H1 (cell line): ENCODE data around the gene EYA4. TPM values are rescaled to one million over a fixed set of nuclear protein-coding genes. Genes with fewer than 3 reads are reported as not detected.

Experiments used
- CTCF ChIA-PET: fragments of 300-600 bp; sonication (Branson Sonifier 250); formaldehyde crosslinking; loops from one replicate; lab custom pipeline; 2021; ENCODE audit not compliant: partially characterized antibody; lab: Charles Lee
- POLR2A ChIA-PET: fragments of 300-600 bp; sonication (Branson Sonifier 250); formaldehyde crosslinking; loops from one replicate; lab custom pipeline; 2021; ENCODE audit warnings: inconsistent platforms; ENCODE audit not compliant: partially characterized antibody; lab: Charles Lee
- DNase-seq, 2 experiments: peaks; one replicate each; pipeline versions ENCODE4 v3.0.0 to v3.0.0-alpha.2; 2010 to 2022; ENCODE audit warnings: low spot score in 2 of 2, low read depth in 1 of 2, mixed read lengths in 1 of 2
- FAIRE-seq: peaks from 2 replicates; lab custom pipeline; 2011; peaks lifted over from hg19 to GRCh38; lab: Jason Lieb, UNC
- H2AFZ ChIP-seq: 2 replicates; pipeline ENCODE4 v1.8.1; 2012; ENCODE audit warnings: low read length, inconsistent platforms
- H2AK5ac ChIP-seq: 2 replicates; pipeline ENCODE4 v1.6.1; 2013; ENCODE audit warnings: low read depth, low read length
- H2BK120ac ChIP-seq: replicated peaks from 2 replicates; pipeline ENCODE3; 2013; ENCODE audit warnings: low read depth, low read length, inconsistent platforms
- H2BK12ac ChIP-seq: 2 replicates; pipeline ENCODE4 v1.6.1; 2013; ENCODE audit warnings: low read depth, low read length
- H2BK15ac ChIP-seq: 2 replicates; pipeline ENCODE4 v1.6.1; 2013; ENCODE audit warnings: low read length
- H2BK20ac ChIP-seq: 2 replicates; pipeline ENCODE4 v1.6.1; 2013; ENCODE audit warnings: low read length
- H2BK5ac ChIP-seq: 2 replicates; pipeline ENCODE4 v1.6.1; 2013; ENCODE audit warnings: low read depth, low read length
- H3K14ac ChIP-seq: 2 replicates; pipeline ENCODE4 v1.6.1; 2013; ENCODE audit warnings: inconsistent platforms; ENCODE audit not compliant: insufficient read length
- H3K18ac ChIP-seq: 2 replicates; pipeline ENCODE4 v1.6.1; 2013; ENCODE audit warnings: low read length; ENCODE audit errors: extremely low read depth
- H3K23ac ChIP-seq: 2 replicates; pipeline ENCODE4 v1.6.1; 2013; ENCODE audit warnings: inconsistent platforms; ENCODE audit not compliant: insufficient read length
- H3K23me2 ChIP-seq: 2 replicates; pipeline ENCODE4 v1.6.1; 2013; ENCODE audit warnings: low read depth, low read length
- H3K27ac ChIP-seq: 2 replicates; pipeline ENCODE4 v1.6.1; 2011; ENCODE audit warnings: low read depth, low read length, inconsistent platforms
- H3K27me3 ChIP-seq, 4 experiments: replicated peaks in 1 of 4; 1 replicate in 1 of 4; 2 replicates in 3 of 4; pipeline versions ENCODE4 v1.6.1 to v1.8.1; 2011 to 2013; ENCODE audit warnings: low read length in 3 of 4, mild to moderate bottlenecking in 3 of 4, inconsistent platforms in 2 of 4, mixed read lengths in 2 of 4, moderate library complexity in 1 of 4; ENCODE audit not compliant: control insufficient read depth in 3 of 4, insufficient read depth in 3 of 4; ENCODE audit errors: extremely low read depth in 1 of 4
- H3K36me3 ChIP-seq, 4 experiments: 2 replicates each; pipeline versions ENCODE4 v1.6.1 to v1.8.1; 2011 to 2013; ENCODE audit warnings: mild to moderate bottlenecking in 4 of 4, low read length in 3 of 4, moderate library complexity in 2 of 4, control low read depth in 1 of 4, inconsistent platforms in 1 of 4; ENCODE audit not compliant: insufficient read depth in 4 of 4, control insufficient read depth in 2 of 4
- H3K4ac ChIP-seq: replicated peaks from 2 replicates; pipeline ENCODE3; 2013; ENCODE audit warnings: low read length, low read depth, mixed read lengths, inconsistent platforms; ENCODE audit not compliant: insufficient read length
- H3K4me1 ChIP-seq, 4 experiments: replicated peaks in 1 of 4; 1 replicate in 1 of 4; 2 replicates in 3 of 4; pipeline versions ENCODE4 v1.6.1 to v1.8.1; 2011 to 2013; ENCODE audit warnings: low read length in 3 of 4, inconsistent platforms in 2 of 4, mixed read lengths in 1 of 4; ENCODE audit not compliant: insufficient read depth in 4 of 4, control insufficient read depth in 3 of 4
- H3K4me2 ChIP-seq, 2 experiments: 2 replicates each; pipeline versions ENCODE4 v1.6.1 to v1.8.1; 2011 to 2013; ENCODE audit warnings: low read depth in 2 of 2, low read length in 2 of 2, control low read depth in 1 of 2, inconsistent platforms in 1 of 2, mild to moderate bottlenecking in 1 of 2; ENCODE audit not compliant: insufficient read depth in 1 of 2
- H3K4me3 ChIP-seq, 4 experiments: fragments of 200-600, 300-600 bp in 1 of 4; sonication (generic), shearing (Covaris generic), sonication (Bioruptor Twin) in 1 of 4; 2 replicates each; pipeline versions ENCODE4 v1.5.1 to v1.8.1; 2011 to 2016; ENCODE audit warnings: low read length in 4 of 4, low read depth in 3 of 4, control low read depth in 2 of 4, inconsistent platforms in 2 of 4, mild to moderate bottlenecking in 2 of 4, mixed read lengths in 1 of 4, moderate library complexity in 1 of 4; ENCODE audit not compliant: insufficient read depth in 2 of 4; ENCODE audit errors: extremely low read depth in 1 of 4
- H3K56ac ChIP-seq: replicated peaks from 2 replicates; pipeline ENCODE3; 2013; ENCODE audit warnings: low read depth, mild to moderate bottlenecking, mixed read lengths, low read length, inconsistent platforms; ENCODE audit not compliant: insufficient read length
- H3K79me1 ChIP-seq: 2 replicates; pipeline ENCODE4 v1.6.1; 2013; ENCODE audit warnings: low read depth, low read length, control low read depth
- H3K79me2 ChIP-seq, 2 experiments: 2 replicates each; pipeline versions ENCODE4 v1.6.1 to v1.8.1; 2012 to 2013; ENCODE audit warnings: low read length in 2 of 2, mild to moderate bottlenecking in 2 of 2, inconsistent platforms in 1 of 2; ENCODE audit not compliant: insufficient read depth in 2 of 2, control insufficient read depth in 1 of 2
- H3K9ac ChIP-seq, 4 experiments: replicated peaks in 1 of 4; 1 replicate in 1 of 4; 2 replicates in 3 of 4; pipeline versions ENCODE4 v1.6.1 to v1.8.1; 2011 to 2013; ENCODE audit warnings: low read depth in 3 of 4, low read length in 3 of 4, control low read depth in 2 of 4, mild to moderate bottlenecking in 2 of 4, moderate library complexity in 2 of 4, inconsistent platforms in 1 of 4; ENCODE audit errors: extremely low read depth in 1 of 4
- H3K9me3 ChIP-seq, 2 experiments: 2 replicates each; pipeline versions ENCODE4 v1.6.1 to v1.8.1; 2012 to 2013; ENCODE audit warnings: mild to moderate bottlenecking in 2 of 2, moderate library complexity in 2 of 2, control low read depth in 1 of 2, inconsistent platforms in 1 of 2, low read depth in 1 of 2, low read length in 1 of 2, mixed read lengths in 1 of 2; ENCODE audit not compliant: insufficient read depth in 2 of 2
- H4K20me1 ChIP-seq, 2 experiments: replicated peaks in 1 of 2; 2 replicates each; pipeline versions ENCODE3 to v1.8.1; 2011 to 2013; ENCODE audit warnings: inconsistent platforms in 2 of 2, low read length in 2 of 2, mild to moderate bottlenecking in 1 of 2; ENCODE audit not compliant: insufficient read depth in 2 of 2, control insufficient read depth in 1 of 2
- H4K5ac ChIP-seq: 2 replicates; pipeline ENCODE4 v1.6.1; 2013; ENCODE audit warnings: low read length, low read depth, mixed read lengths, inconsistent platforms; ENCODE audit not compliant: insufficient read length
- H4K8ac ChIP-seq: 2 replicates; pipeline ENCODE4 v1.8.0; 2013; ENCODE audit warnings: mild to moderate bottlenecking, moderate library complexity, low read length, inconsistent platforms; ENCODE audit not compliant: insufficient read depth; ENCODE audit errors: extremely low read depth
- H4K91ac ChIP-seq: replicated peaks from 2 replicates; pipeline ENCODE3; 2013; ENCODE audit warnings: low read length, mixed read lengths, inconsistent platforms; ENCODE audit not compliant: insufficient read length
- ATF3 ChIP-seq: IDR thresholded peaks from 2 replicates; pipeline ENCODE4 v1.6.1; 2011; ENCODE audit warnings: low read depth, mild to moderate bottlenecking, low read length; ENCODE audit not compliant: insufficient read depth
- CBX5 ChIP-seq: fragments of 300-800, 300-1000 bp; sonication (generic); IDR thresholded peaks from 2 replicates; pipeline ENCODE4 v1.7.1; 2016; ENCODE audit warnings: antibody characterized with exemption, low read length, low read depth
- EZH2 ChIP-seq: fragments of 200-600 bp; sonication (generic); IDR thresholded peaks from 2 replicates; pipeline ENCODE4 v1.7.1; 2012; ENCODE audit warnings: low read depth, mild to moderate bottlenecking, moderate library complexity, low read length, inconsistent platforms; ENCODE audit not compliant: severe bottlenecking
- FOSL1 ChIP-seq: IDR thresholded peaks from 2 replicates; pipeline ENCODE4 v1.6.1; 2011; ENCODE audit warnings: mild to moderate bottlenecking, low read depth, low read length, moderate library complexity; ENCODE audit not compliant: insufficient read depth
- JUND ChIP-seq: IDR thresholded peaks from 2 replicates; pipeline ENCODE4 v1.6.1; 2011; ENCODE audit warnings: mild to moderate bottlenecking, improper control_type of control experiment, low read length
- KDM4A ChIP-seq: IDR thresholded peaks from one replicate; pipeline ENCODE4 v1.7.1; 2012; ENCODE audit warnings: low read depth, mild to moderate bottlenecking, moderate library complexity, low read length, inconsistent platforms; ENCODE audit not compliant: severe bottlenecking
- NANOG ChIP-seq: IDR thresholded peaks from 2 replicates; pipeline ENCODE4 v1.6.1; 2011; ENCODE audit warnings: low read length, low read depth, mild to moderate bottlenecking, inconsistent platforms; ENCODE audit not compliant: insufficient read depth, poor library complexity, severe bottlenecking
- PHF8 ChIP-seq: fragments of 200-600 bp; sonication (generic); conservative IDR thresholded peaks from 2 replicates; pipeline ENCODE4 v1.7.1; 2012; ENCODE audit warnings: low read depth, mild to moderate bottlenecking, inconsistent platforms, low read length, moderate library complexity
- POLR2AphosphoS5 ChIP-seq: IDR thresholded peaks from 2 replicates; pipeline ENCODE4 v1.6.1; 2011; ENCODE audit warnings: low read depth, low read length
- POU5F1 ChIP-seq: IDR thresholded peaks from 2 replicates; pipeline ENCODE4 v1.6.1; 2011; ENCODE audit warnings: low read depth, mild to moderate bottlenecking, low read length, moderate library complexity
- SP2 ChIP-seq: IDR thresholded peaks from 2 replicates; pipeline ENCODE4 v1.6.1; 2012; ENCODE audit warnings: mild to moderate bottlenecking, low read length, inconsistent platforms
- TCF12 ChIP-seq: IDR thresholded peaks from 2 replicates; pipeline ENCODE4 v1.6.1; 2011; ENCODE audit warnings: low read depth, mild to moderate bottlenecking, low read length
- WGBS, 2 experiments: shearing (Covaris generic) in 1 of 2; methylation state at CpG; one replicate each; pipeline versions ENCODE4 v1.1.6 to v1.1.7; 2013 to 2015; ENCODE audit warnings: low lambda C conversion rate in 2 of 2, mixed read lengths in 2 of 2, inconsistent platforms in 1 of 2, low coverage in 1 of 2, missing lambda C conversion rate in 1 of 2; ENCODE audit not compliant: insufficient replicate concordance in 2 of 2, insufficient coverage in 1 of 2, insufficient read length in 1 of 2; ENCODE audit errors: extremely low coverage in 1 of 2, missing lambda C conversion rate in 1 of 2; 5-methylcytosine and 5-hydroxymethylcytosine counted together
- polyA plus RNA-seq, 7 experiments: library from polyadenylated mRNA; depleted of rRNA in 3 of 7; stranded (reverse) in 5 of 7; unstranded in 2 of 7; fragments of >200 nt in 5 of 7; fragments of 200-250 nt in 2 of 7; gene quantifications; 1 replicate in 5 of 7; 2 replicates in 1 of 7; 4 replicates in 1 of 7; pipeline versions ENCODE4 v1.2.1 to v1.2.3, GENCODE V29; 2011 to 2013; ENCODE audit warnings: missing spikeins in 2 of 7, mixed read lengths in 2 of 7
- total RNA-seq: library from RNA; stranded (reverse); fragmentation: NEBNext Ultra II Directional; extraction: Animal tissue kit (Norgen Biotek cat#: 25700); gene quantifications from 2 replicates; pipeline ENCODE4 v1.2.1, GENCODE V29; 2021

EYA4 gene
- total and polyA plus RNA-seq, 2 of the 8 experiments (the other 6 are each of a cell fraction or from before 2014, with no cell fraction given): 0.06 to 0.17 TPM

GRCh38 chr6:133415262-133415661 lies 174.1 kb downstream of the EYA4 start:
- Histone ChIP-seq H3K9ac (no peak overlapping the region), H4K8ac (no peak overlapping the region), H2AFZ (no peak overlapping the region), H4K5ac (no peak overlapping the region), H3K23me2 (no peaks in the 10 kb centered on the region), H2BK120ac (no peak overlapping the region), H3K4me3 (no peak overlapping the region), H3K9me3 (no peaks in the 10 kb centered on the region), H3K4me1 (peaks cover 0 to 4% (median 2%) of the 10 kb centered on the region in 4 experiments; a peak in 1 of 7 replicates), H3K23ac (no peak overlapping the region), H2BK5ac (no peak overlapping the region), H3K36me3 (no peaks in the 10 kb centered on the region), H3K27me3 (no peaks in the 10 kb centered on the region), H4K20me1 (no peaks in the 10 kb centered on the region), H3K18ac (no peak overlapping the region), H3K79me1 (no peaks in the 10 kb centered on the region), H4K91ac (no peak overlapping the region), H2BK12ac (no peak overlapping the region), H2BK15ac (no peak overlapping the region), H2BK20ac (no peak overlapping the region), H2AK5ac (no peak overlapping the region), H3K14ac (no peak overlapping the region), H3K79me2 (no peaks in the 10 kb centered on the region), H3K56ac (no peak overlapping the region), H3K27ac (no peak overlapping the region), H3K4ac (no peak overlapping the region), H3K4me2 (no peak overlapping the region)
- no peak for FAIRE-seq
- ChIA-PET POLR2A (no interaction called here), CTCF (no interaction called here)
- 83% methylated on average over 5 of the region's 5 CpGs; no CpG with 5 or more reads in 1 of the 2 experiments for WGBS, 2 experiments
- TF ChIP-seq SP2: no peak
- no peak for TF ChIP-seq EZH2
- no peak for TF ChIP-seq POU5F1
- TF ChIP-seq KDM4A: no peak
- no peak for TF ChIP-seq POLR2AphosphoS5
- TF ChIP-seq JUND: no peak
- no peak for TF ChIP-seq TCF12
- no peak for TF ChIP-seq FOSL1
- TF ChIP-seq CBX5: no peak
- no peak for TF ChIP-seq ATF3
- TF ChIP-seq NANOG: no peak
- TF ChIP-seq PHF8: no peak
- DNase-seq: no peak
